GM18873 (cell line): Measurements from ENCODE around the gene TAS2R40.
"Not testable (repeated sequence)": the region's sequence is repeated elsewhere in the genome, so short reads cannot be mapped to it uniquely, and the experiment has no call there.

Experiments used
- ATAC-seq: cut with Tn5 transposase; IDR thresholded peaks from one replicate; pipeline ENCODE4 v1.9.1; 2021; ENCODE audit warnings: mild to moderate bottlenecking, moderate library complexity, moderate number of reproducible peaks; ENCODE audit not compliant: unreplicated experiment, low FRiP score

Gene TAS2R40

GRCh38 chr7:143247372-143247771 is 25.5 kb downstream of the TAS2R40 start:
- ATAC-seq: no peak

GRCh38 chr7:143248761-143249354 is 27.0 kb downstream of the TAS2R40 start:
- ATAC-seq: no peak

GRCh38 chr7:143250199-143250598 is 28.4 kb downstream of the TAS2R40 start:
- ATAC-seq: no peak

- no peak for ATAC-seq
Observed at GRCh38 chr7:143250822-143251221, 29.0 kb downstream of the TAS2R40 start.

GRCh38 chr7:143252006-143252405 is 30.2 kb downstream of the TAS2R40 start:
- ATAC-seq: no peak

GRCh38 chr7:143255564-143255963 is 33.7 kb downstream of the TAS2R40 start:
- no peak for ATAC-seq

- ATAC-seq: no peak
Observed at GRCh38 chr7:143256325-143256724, 34.5 kb downstream of the TAS2R40 start.

GRCh38 chr7:143256932-143257331 is 35.1 kb downstream of the TAS2R40 start:
- ATAC-seq: peak; percentile 74

- no peak for ATAC-seq
Observed at GRCh38 chr7:143257501-143257900, 35.7 kb downstream of the TAS2R40 start.

- peak; percentile 30 for ATAC-seq
Observed at GRCh38 chr7:143258831-143259230, 37.0 kb downstream of the TAS2R40 start.

GRCh38 chr7:143259765-143260164 is 37.9 kb downstream of the TAS2R40 start:
- ATAC-seq: no peak

- ATAC-seq: no peak
Observed at GRCh38 chr7:143261901-143262300, 40.1 kb downstream of the TAS2R40 start.

GRCh38 chr7:143263266-143264195 is 41.7 kb downstream of the TAS2R40 start, which contains the start of gene GSTK1:
Gene GSTK1, plus strand, starts transcription at chr7:143263441. Its CDS starts 73 bp downstream, at chr7:143263514.
- peak; percentile 97 for ATAC-seq

- not testable (repeated sequence) for ATAC-seq
Observed at GRCh38 chr7:143264196-143264568, 42.3 kb downstream of the TAS2R40 start.

GRCh38 chr7:143265017-143265693 is 43.3 kb downstream of the TAS2R40 start:
- no peak for ATAC-seq

- no peak for ATAC-seq
Observed at GRCh38 chr7:143269251-143269650, 47.4 kb downstream of the TAS2R40 start.

- ATAC-seq: no peak
Observed at GRCh38 chr7:143271240-143271639, 49.4 kb downstream of the TAS2R40 start.
